Posterior vena cava (tissue), 2 donors: ENCODE data around the gene YBEY. TPM values are rescaled to one million over a fixed set of nuclear protein-coding genes. Genes with fewer than 3 reads are reported as not detected.

Experiments
- DNase-seq: peaks from one replicate; pipeline ENCODE4 v3.0.0-alpha.2; 2020; ENCODE audit warnings: low spot score
- intact Hi-C, 2 donors: fragments of 100-400 bp; cut with DNase I; formaldehyde crosslinking; loops; one replicate each; pipeline versions ENCODE4 v1.14.1 to v1.14.2; 2022 to 2023
- total RNA-seq, 2 donors: library from RNA; stranded (reverse); fragmentation: NEBNext Ultra II Directional; extraction: Animal tissue kit (Norgen Biotek cat#: 25700); gene quantifications; one replicate each; pipeline ENCODE4 v1.2.1, GENCODE V29; 2021
- donor health status: DM: yes; HTN: yes; CAD: no.
- donor health status: DM: yes; HTN: yes; CAD: no.

The YBEY gene
- total RNA-seq, 2 donors from 2014 or later, result 8.4 to 9.3 TPM

DNA sequence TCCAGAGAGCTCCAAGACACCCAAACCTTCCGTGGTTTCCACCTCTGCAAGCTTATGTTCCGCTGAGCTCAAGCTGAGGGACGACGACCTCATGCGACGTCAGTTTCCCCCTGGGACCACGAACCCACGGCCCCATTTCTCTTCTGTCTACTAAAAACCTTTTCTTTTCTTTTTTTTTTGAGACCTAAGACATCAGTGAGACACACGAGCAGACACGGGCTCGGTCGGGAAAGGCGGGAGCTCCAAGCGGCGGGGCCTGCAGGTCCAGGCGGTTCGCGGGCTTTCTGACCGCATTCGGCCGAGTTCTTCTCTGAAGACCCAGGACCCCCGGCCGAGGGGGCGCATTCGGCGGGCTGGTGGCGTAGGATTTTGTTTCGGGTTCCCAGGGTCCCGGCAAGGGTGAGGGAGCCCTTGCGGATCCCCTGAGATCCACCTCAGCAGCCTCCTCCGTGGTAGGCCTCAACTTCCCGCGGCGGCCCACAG lies 37.1 kb downstream of the YBEY start:
- intact Hi-C loops, result no loop called here
- no peak for DNase-seq

- peak; percentile 100 for DNase-seq
- intact Hi-C loops, result no loop called here
Measured at GRCh38 chr21:46323710-46324389, 37.7 kb downstream of the YBEY start, which contains the start of the genes C21orf58 and PCNT. Gene C21orf58, minus strand, starts transcription at chr21:46323870. Its CDS starts 1,132 bp downstream, at chr21:46322738. Gene PCNT, plus strand, starts transcription at chr21:46324156. Its CDS starts 73 bp downstream, at chr21:46324229.

- intact Hi-C loops, result no loop called here
- peak; percentile 96 for DNase-seq
Measured at GRCh38 chr21:46324390-46325072, 38.4 kb downstream of the YBEY start.

GRCh38 chr21:46325073-46325912 lies 39.2 kb downstream of the YBEY start:
- DNase-seq, result no peak
- intact Hi-C loops, result no loop called here

- DNase-seq, result no peak
- intact Hi-C loops, result no loop called here
Measured at GRCh38 chr21:46326110-46326703, 40.1 kb downstream of the YBEY start.

- intact Hi-C loops, result no loop called here
- no peak for DNase-seq
Measured at GRCh38 chr21:46327711-46328110, 41.6 kb downstream of the YBEY start.

GRCh38 chr21:46328151-46328550 lies 42.0 kb downstream of the YBEY start:
- intact Hi-C loops, result no loop called here
- no peak for DNase-seq

GRCh38 chr21:46329796-46330195 lies 43.7 kb downstream of the YBEY start:
- no peak for DNase-seq
- intact Hi-C loops, result no loop called here

GRCh38 chr21:46334351-46335140 lies 48.4 kb downstream of the YBEY start:
- intact Hi-C loops, result no loop called here
- DNase-seq, result no peak

- DNase-seq, result no peak
Measured at GRCh38 chr21:46336603-46337002, 50.5 kb downstream of the YBEY start.

GRCh38 chr21:46340998-46341397 lies 54.9 kb downstream of the YBEY start:
- DNase-seq, result no peak
- intact Hi-C loops, result no loop called here

More at GRCh38 chr21:46336603-46337002, 50.5 kb downstream of the YBEY start:
- intact Hi-C loops, result no loop called here

DNA sequence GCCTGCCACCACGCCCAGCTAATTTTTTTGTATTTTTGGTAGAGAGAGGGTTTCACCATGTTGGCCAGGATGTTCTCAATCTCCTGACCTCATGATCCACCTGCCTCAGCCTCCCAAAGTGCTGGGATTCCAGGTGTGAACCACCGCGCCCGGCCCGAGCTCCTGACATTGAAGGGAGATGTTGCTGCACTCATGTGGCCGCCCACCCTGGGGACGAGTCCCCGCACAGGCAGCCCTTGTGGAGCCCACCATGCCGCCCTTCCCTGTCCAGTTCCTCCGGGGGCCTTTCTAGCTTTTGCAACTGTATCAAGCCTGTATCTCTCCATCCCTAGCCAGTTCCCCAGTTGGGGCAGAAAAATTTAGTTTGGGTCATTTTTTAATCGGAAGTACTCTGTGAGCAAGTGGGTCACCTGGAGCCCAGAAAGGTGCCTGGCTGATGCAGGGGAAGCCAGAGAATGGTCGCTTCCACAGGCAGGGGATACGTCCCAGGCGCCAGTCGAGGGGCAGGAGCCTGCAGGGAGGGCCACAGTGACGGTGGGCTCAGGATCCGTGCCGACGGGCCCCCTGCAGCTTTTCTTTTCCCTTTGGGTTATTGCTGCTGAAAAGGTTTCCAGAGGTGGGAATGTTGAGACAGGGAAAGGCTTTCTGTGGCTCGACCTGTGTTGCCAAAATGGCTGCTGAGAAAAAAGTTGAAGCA lies 58.2 kb downstream of the YBEY start:
- intact Hi-C loops, result no loop called here
- DNase-seq, result no peak

DNA sequence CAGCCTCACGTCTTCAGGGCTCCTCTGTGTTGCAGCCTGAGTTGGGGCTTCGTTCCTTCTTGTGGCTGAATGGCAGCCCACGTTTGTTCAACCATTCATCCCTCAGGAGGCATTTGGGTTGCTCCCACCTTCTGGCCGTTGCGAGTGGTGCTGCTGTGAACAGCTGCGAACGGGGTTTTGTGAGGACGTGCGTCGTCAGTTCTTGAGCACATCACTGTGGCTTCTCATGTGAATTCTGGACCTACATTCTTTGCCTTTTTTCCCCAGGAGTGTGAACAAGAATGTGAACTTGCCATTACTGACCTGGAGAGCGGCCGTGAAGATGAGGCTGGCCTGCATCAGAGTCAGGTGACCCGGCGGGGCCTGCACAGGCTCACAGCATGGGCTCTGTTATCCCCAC lies 59.7 kb downstream of the YBEY start:
- DNase-seq, result no peak
- intact Hi-C loops, result no loop called here

DNA sequence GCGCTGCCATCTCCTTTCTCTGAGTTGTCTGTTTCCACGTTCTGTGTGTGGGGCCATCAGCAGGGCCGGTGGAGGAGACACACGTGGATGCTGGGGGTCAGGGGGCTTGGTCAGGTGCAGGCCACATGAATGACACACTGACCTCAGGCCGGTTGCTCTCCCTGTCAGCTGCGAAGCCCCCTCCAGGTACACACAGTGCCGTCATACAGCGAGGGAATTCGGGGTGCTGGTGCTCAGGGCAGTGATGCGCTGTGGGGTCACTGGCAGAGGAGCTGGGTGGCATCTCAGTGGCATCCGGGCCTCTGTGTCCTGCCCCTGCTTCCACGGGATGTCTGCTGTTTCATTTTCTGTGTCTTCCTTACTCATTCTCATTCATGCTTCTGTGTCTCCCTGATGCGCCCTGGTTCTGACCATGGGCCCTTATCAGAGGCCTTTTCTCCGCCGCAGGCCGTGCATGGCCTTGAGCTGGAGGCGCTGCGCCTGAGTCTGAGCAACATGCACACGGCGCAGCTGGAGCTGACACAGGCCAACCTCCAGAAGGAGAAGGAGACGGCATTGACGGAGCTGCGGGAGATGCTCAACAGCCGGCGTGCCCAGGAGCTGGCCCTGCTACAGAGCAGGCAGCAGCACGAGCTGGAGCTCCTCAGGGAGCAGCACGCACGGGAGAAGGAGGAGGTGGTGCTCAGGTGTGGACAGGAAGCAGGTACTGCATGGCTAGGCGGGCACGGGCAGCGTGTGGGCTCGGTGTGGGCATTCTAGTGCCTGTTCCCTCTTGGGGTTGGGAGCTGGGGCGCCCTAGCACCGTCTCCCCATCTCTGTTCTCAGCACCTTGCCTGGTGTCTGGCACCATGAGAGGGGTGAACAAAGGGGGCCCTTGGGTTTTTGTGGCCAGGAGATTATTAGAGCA lies 60.4 kb downstream of the YBEY start:
- intact Hi-C loops, result no loop called here
- DNase-seq, result no peak

- DNase-seq, result no peak
- intact Hi-C loops, result no loop called here
Measured at GRCh38 chr21:46347203-46347550, 61.0 kb downstream of the YBEY start.
